Adrenal gland (tissue), 5 donors: ENCODE data around the gene CUL7.

Source experiments
- POLR2A ChIP-seq, 2 donors: fragments of 450-650 bp; IDR thresholded peaks; one replicate each; pipeline ENCODE4 v1.6.1; 2017; ENCODE audit warnings: antibody characterized with exemption in 2 of 2, mild to moderate bottlenecking in 2 of 2, moderate library complexity in 1 of 2
- TF ChIP-seq, protein P1 (sequence below), 6 experiments: fragments of 450-650 bp in 4 of 6; fragments of 200-600 bp in 2 of 6; sonication (generic) in 1 of 6; IDR thresholded peaks; 1 replicate in 5 of 6; 2 replicates in 1 of 6; pipeline versions ENCODE4 v1.5.1 to v1.8.0; 2016 to 2021; ENCODE audit warnings: antibody characterized with exemption in 6 of 6, mild to moderate bottlenecking in 2 of 6, moderate library complexity in 1 of 6
- donor health status: DM: no; HTN: no; CAD: no.

DNA sequence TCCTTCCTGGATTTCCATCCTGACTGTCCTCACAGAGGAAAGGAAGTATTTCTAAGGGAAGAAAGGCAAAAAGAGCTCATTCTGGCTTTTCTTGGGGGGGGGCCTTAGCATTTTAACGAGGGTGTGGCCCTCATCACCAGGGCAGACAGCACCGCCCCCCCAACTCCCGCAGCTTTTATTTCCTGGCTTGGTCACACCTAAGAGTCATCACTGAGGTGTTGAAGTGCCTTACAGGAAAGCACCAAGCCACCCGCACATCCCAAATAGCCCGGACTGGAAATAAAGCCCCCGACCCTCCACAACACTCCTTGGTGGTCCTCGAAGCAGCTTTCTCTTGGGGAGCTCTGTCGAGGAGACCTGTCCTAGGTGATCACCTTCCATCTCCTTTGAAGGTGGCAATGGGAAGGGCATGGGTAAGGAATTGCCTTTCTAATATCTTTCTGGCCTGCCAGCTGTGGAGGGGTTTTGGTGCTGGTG, 23.7 kb upstream of the CUL7 start:
- TF ChIP-seq POLR2A (IDR thresholded peaks at IDR 0.05) = no peak
- TF ChIP-seq, protein P1, sequence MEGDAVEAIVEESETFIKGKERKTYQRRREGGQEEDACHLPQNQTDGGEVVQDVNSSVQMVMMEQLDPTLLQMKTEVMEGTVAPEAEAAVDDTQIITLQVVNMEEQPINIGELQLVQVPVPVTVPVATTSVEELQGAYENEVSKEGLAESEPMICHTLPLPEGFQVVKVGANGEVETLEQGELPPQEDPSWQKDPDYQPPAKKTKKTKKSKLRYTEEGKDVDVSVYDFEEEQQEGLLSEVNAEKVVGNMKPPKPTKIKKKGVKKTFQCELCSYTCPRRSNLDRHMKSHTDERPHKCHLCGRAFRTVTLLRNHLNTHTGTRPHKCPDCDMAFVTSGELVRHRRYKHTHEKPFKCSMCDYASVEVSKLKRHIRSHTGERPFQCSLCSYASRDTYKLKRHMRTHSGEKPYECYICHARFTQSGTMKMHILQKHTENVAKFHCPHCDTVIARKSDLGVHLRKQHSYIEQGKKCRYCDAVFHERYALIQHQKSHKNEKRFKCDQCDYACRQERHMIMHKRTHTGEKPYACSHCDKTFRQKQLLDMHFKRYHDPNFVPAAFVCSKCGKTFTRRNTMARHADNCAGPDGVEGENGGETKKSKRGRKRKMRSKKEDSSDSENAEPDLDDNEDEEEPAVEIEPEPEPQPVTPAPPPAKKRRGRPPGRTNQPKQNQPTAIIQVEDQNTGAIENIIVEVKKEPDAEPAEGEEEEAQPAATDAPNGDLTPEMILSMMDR (IDR thresholded peaks at IDR 0.05) = no peak
